Mesangial cell (primary cell): ENCODE measurements around the gene MRPL22. TPM values are rescaled to one million over a fixed set of nuclear protein-coding genes. Genes with fewer than 3 reads are reported as not detected.

Experiments
- total RNA-seq: library from RNA; depleted of rRNA; stranded (reverse); fragments of >200 nt; gene quantifications from 2 replicates; pipeline ENCODE4 v1.2.3, GENCODE V29; 2015

The MRPL22 gene
- total RNA-seq: 18.0 and 31.8 TPM in 2 replicates

GRCh38 chr5:154940772-154941620 is at the start of gene MRPL22:
Gene MRPL22 (plus strand): TSS chr5:154941073. CDS start chr5:154941111, 38 bp downstream.

GRCh38 chr5:154937718-154938466 is 3.0 kb upstream of the MRPL22 start, which contains the start of gene GEMIN5:
Gene GEMIN5 (minus strand): TSS chr5:154938211. CDS start chr5:154938133, 78 bp downstream.

GRCh38 chr5:155013526-155013925 is 72.7 kb downstream of the MRPL22 start, which contains the start of gene KIF4B:
Gene KIF4B (plus strand): TSS chr5:155013755. CDS start chr5:155013860, 105 bp downstream.

Other genes with a start within 250 kb of the MRPL22 start
- gene LARP1, start 185.7 kb upstream of the MRPL22 start, total RNA-seq: 114 and 130 TPM in 2 replicates
- 1.3 and 12.8 TPM in 2 replicates for gene FAXDC2, start 90.5 kb upstream of the MRPL22 start, total RNA-seq
- gene CNOT8, start 82.4 kb upstream of the MRPL22 start, total RNA-seq: 32.8 and 39.6 TPM in 2 replicates
- gene GEMIN5, start 2.9 kb upstream of the MRPL22 start, total RNA-seq: 11.7 and 18.9 TPM in 2 replicates
- not detected in 2 replicates for gene KIF4B, start 72.7 kb downstream of the MRPL22 start, total RNA-seq